ENCODE measurements around the gene SYNE2.

SYNE2 gene

GRCh38 chr14:64225151-64225757 lies 372.4 kb downstream of the SYNE2 start:
- DNase-seq = no peak

DNA sequence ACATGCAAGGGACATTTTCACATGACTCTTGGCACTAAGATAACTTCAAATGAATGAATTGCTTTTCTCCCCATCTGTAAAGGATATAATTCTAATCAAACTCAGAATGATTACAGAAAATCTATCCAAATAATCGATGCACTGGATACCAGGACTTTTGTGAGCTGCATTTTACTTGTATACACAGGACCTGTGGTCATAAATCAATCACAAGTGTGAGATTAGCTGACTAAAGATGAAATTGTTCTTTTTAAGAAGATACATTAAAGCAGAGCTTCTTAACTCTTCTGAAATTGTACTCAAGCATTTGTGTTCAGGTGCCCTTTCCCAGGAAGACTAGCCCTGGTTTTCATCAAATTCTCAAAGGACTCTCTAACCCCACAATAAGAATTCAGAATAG lies 375.1 kb downstream of the SYNE2 start:
- DNase-seq = no peak

DNA sequence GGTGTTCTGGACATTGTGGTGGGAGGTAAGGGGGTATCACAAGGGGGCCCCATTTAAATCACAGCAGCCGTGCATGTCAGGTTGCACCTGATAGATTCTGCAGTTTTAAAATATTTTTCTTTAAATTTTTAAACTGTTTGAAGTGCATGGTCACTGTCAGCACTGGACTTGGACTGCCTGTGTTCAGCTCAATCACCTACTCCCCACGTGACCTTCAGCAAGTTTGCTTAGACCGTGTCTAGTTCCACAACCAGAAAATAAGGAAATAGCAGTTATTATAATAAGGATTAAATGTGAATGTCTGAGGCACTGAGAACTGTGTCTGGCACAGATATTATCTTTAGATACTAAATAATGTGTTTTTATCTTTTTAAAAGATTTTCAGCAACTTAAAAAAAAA lies 376.7 kb downstream of the SYNE2 start:
- no peak for DNase-seq

- DNase-seq = no peak
Measured at GRCh38 chr14:64232095-64232838, 379.5 kb downstream of the SYNE2 start.

GRCh38 chr14:64232944-64233343 lies 380.1 kb downstream of the SYNE2 start:
- DNase-seq = no peak

GRCh38 chr14:64233531-64234190 lies 380.9 kb downstream of the SYNE2 start:
- no peak for DNase-seq

- DNase-seq = no peak
Measured at GRCh38 chr14:64234877-64235651, 382.3 kb downstream of the SYNE2 start.

DNA sequence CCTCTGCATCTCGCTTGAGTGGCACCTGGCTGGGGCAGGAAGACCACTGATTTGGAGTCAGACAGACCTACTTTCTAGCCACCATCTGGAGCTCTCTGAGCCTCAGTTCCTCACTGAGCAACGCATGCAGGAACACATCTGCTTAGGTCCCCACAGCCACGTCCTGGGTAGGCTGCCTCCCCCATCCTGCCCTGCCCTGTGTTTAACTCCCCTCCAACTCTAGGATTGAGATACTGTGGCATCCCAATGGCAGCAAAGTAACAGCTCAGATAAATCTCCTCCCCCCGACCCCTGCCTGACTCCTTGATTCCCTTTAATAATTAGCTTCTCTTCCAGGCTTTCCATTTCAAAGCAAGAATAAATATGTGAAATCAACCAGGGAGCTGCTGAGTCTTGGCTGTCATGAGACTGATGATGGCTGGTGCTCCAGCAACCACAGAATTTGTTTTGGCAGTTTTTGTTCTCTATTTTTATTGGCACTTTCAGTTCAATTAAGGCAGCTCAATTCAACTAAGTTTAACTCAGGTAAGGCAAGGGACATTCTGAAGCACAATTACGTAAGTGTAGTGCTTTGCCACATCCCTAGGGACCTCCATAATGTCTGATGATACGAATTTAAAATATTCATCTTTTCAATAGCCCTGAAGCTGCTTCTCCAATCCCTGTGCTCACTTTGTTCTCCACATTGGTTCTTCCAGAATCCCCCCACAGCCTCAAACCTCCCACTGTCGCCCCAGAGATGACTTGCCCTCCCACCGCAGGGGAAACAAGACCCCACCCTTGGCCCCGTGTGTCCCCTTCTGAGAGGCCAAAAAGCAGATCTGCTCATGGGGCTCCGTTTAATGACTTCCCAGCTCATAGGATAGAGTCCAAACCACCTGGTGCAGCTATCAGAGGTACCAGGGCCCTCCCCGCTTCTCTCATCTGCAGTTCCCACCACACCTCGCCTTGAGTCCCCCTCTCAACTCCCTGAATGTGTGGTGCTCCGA lies 383.1 kb downstream of the SYNE2 start:
- no peak for DNase-seq

DNA sequence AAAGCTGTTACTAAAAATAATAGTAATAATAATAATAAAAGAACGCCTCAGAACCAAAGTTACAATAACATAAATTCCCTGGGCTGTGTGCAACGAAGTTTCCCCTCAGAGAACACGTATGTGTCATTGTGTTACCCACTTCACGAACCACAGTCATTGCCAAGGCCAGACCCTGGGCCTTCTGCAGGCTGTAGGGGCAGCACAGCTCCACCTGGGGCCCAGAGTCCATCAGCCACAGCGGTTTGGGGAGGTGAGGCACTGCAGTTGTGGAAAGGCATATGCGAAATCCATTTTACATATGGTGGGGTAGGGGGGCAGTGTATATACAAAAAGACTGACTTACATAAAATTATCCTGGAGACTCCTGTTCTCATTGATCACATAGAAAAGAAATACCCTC lies 385.2 kb downstream of the SYNE2 start:
- no peak for DNase-seq

DNA sequence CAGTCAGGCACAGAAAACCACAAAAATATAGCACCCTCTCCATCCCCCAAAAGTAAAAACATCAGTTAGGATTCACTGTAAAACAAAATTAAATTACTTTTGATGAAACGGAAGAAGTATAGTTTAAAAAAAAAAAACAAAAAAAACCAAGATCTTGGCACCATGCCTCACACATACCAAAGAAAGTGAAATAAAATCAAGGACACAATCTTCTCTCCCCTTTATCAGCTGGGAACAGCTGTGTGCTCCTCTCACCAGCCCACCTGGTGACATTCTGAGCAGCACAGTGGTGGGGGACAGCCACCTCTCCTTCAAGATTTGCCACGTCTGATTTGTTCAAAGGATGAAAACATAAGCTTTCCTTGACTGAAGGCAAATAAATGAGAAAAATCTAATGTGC lies 385.8 kb downstream of the SYNE2 start:
- no peak for DNase-seq

DNA sequence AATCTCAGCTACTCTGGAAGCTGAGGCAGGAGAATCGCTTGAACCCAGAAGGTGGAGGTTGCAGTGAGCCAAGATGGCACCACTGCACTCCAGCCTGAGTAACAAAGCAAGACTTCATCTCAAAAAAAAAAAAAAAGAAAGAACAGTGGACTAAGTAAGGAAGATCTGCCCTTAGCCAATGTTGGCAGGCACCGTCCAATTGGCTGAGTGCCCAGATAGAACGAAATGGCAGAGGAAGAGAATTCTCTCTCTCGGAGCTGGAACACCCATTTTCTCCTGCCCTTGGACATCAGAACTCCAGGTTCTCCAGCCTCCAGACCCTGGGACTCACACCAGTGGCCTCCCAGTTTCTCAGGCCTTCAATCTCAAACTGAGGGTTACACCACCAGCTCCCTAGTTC lies 391.5 kb downstream of the SYNE2 start:
- DNase-seq = no peak

DNA sequence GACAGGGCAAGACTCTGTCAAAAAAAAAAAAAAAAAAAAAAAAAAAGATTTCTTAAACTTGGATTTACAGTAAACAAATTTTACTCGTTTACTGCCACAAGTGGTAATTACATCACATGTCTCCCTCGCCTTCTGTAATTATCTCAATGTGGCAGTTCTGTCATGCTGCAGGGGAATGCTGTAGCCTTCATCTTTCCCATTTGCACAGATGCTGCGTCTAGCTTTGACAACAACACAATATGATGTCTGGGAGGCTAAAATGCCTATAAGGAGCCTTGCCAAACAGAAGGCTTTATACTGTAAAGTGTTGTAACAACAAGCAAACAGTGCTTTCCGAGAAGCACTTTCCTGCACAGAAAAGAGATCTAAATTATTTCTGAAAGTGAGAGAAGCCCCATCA lies 392.7 kb downstream of the SYNE2 start:
- no peak for DNase-seq

DNA sequence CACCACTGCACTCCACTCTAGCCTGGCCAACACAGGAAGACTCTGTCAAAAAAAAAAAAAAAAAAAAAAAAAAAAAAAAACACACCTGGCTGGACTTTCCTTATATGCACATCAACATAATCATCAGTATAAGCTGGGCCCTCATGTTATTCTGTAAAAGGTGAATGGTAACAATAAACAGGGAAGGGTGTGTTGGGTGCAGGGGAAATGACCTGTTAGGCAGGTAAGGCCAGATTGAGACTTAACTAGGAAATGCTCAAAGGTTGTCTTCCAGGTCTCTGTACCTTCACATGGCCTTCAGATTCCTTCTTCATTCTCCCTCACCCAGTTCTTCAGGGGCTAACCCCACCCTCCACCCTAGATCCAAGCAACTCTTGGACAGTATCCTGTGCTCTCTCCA lies 393.9 kb downstream of the SYNE2 start:
- no peak for DNase-seq

GRCh38 chr14:64247195-64247594 lies 394.4 kb downstream of the SYNE2 start:
- DNase-seq = no peak

DNA sequence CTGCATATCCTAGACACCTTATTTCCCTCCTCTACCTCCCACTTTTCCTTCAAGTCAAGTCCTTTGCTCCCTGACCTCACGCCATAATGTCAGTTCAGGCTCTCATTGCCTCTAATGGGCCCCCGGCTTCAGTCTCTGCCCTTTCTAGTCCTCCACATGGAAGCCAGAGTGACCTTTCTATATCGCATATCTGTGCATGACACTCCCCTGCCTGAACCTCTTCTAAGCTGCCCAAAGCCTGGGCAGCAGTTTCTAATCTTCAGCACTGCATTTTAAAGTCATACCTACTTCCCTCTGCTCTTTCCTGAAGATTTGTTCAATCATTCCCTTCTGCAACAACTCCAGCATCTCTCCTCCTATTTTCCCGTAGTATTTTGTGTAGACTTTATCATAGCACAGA lies 395.9 kb downstream of the SYNE2 start:
- no peak for DNase-seq

GRCh38 chr14:64249363-64249762 lies 396.6 kb downstream of the SYNE2 start:
- no peak for DNase-seq

GRCh38 chr14:64253672-64254071 lies 400.9 kb downstream of the SYNE2 start:
- DNase-seq = no peak

DNA sequence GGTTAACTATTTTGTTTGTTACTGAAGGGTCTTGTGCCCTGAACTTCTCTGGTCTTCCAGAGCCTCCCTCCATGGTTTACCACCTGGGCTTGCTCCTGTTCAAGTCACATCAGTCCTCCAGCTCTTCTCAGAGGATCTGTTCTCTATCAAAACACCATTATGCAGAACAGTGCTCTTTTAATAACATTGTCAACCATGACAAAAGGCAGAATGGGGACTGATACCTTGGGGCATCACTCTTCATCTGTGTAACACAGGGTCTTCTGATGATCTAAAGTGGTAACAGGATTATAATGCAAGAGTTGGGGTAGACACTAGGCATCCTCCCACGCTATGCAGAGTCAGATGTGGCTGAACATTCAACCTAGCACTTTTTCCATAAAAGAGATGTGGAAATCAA lies 403.0 kb downstream of the SYNE2 start:
- no peak for DNase-seq

- DNase-seq = no peak
Measured at GRCh38 chr14:64260418-64260817, 407.6 kb downstream of the SYNE2 start.

DNA sequence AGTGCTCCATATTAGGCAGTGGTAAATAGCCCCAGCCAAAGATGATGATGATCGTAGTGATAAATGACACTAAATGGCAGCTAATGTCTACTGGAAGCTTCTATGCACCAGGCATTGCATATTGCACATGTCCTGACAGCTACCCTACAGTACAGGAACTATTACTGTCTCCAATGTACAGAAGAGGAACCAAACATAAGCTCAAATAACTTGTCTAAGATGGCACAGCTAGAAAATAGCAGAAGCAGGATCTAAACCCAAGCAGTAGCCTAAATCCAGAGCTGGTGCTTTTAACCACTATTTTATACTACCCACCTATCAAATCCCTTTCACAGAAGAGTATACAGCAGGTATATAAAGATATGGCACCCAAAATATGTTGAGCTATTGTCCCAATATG lies 412.4 kb downstream of the SYNE2 start:
- DNase-seq = no peak

DNA sequence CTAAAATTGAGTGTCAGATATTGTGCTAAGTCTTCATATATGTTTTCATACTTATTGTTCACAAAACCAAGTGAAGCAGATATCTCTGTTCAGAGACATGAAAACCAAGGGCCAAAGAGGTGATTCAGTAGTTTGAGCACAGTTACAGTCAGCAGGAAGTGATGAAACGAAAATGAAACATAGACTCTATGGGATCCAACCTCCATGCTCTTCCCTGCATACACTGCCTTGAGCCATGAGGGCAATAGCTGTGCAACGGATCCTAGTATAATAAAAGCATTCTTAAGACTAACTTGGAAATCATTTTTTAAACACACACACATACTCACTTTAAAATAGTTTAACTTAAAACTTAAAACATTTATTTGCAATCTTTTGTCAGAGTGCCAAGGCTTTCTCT lies 413.4 kb downstream of the SYNE2 start:
- no peak for DNase-seq

GRCh38 chr14:64272019-64272418 lies 419.2 kb downstream of the SYNE2 start:
- DNase-seq = no peak
